CMK (cell line): ENCODE measurements around the gene MYLK.

Experiments used
- DNase-seq: peaks from one replicate; pipeline ENCODE4 v3.0.0-alpha.2; 2010; ENCODE audit warnings: low read depth

MYLK gene

DNA sequence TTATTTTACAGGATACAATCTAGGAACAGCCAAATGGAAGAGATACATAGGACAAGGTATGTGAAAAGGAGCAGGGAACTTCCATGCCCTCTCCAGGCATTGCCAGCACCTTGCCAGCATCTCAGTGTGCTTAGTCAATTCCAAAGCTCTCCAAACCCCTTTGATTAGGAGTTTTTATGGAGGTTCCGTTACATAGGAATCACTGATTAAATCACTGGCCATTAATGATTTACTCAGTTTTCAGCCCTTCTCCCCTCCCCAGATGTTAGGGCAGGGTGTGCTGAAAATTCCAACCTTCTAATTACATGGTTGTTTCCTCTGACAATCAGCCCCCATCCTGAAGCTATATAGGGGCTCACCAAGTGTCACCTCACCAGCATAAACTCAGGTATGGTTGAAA is 11.5 kb downstream of the MYLK start:
- no peak for DNase-seq

- no peak for DNase-seq
These were observed 12.2 kb downstream of the MYLK start for GRCh38 chr3:123871946-123872345.

DNA sequence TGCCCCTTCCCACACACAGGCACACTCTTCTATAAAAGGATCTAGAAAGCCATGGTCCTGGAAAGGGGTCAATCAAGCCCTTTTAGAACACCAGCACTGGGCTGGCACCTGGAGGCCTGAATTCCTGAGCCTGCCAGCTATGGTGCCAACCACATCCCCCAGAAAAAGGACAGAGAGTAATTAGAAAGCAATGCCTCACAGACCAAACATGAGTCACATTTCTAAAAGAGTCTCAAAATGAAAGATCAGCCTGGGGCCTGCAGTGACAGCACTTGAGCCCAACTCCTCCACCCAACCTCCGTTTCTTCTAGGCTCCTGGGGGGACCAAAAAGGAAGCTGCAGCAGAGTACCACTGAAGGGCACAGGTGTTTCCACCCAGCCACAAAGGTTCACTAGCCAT is 14.1 kb downstream of the MYLK start:
- DNase-seq, result no peak

DNA sequence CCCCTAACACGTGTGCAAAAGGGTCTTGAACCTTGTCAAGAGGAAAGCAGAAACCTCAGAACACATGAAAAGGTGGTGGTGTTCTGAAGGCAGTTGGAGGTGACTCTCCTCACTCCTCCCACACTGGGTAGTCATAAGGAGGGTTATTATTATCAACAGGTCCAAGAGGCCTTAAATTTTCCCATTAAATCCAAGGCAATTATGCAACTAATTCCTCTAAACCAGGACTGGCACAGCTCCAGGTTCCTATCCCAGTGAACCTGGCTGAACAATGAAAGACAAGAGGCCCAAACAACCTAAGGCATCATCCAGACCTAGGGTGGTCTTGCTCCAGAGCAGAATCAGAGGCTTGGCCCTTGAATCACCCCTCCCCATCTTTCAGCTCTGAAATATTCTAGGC is 15.0 kb downstream of the MYLK start:
- DNase-seq, result no peak

DNA sequence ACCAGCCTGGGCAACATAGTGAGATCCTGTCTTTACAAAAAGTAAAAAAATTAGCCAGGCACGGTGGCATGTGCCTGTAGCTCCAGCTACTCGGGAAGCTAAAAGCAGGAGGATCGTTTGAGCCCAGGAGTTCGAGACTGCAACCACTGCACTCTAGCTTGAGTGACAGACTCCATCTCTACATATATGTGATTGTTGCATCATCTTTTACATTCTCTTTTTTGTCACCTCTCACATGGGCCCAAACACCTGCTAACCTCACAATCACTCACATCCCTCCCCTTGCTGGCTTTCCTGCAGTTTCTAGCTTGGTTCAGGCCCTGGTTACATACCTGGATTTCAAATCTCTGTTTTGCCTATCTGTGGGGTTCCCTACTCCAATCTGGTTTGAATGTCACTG is 19.4 kb downstream of the MYLK start:
- DNase-seq, result no peak

GRCh38 chr3:123862152-123862551 is 22.0 kb downstream of the MYLK start:
- DNase-seq, result no peak

DNA sequence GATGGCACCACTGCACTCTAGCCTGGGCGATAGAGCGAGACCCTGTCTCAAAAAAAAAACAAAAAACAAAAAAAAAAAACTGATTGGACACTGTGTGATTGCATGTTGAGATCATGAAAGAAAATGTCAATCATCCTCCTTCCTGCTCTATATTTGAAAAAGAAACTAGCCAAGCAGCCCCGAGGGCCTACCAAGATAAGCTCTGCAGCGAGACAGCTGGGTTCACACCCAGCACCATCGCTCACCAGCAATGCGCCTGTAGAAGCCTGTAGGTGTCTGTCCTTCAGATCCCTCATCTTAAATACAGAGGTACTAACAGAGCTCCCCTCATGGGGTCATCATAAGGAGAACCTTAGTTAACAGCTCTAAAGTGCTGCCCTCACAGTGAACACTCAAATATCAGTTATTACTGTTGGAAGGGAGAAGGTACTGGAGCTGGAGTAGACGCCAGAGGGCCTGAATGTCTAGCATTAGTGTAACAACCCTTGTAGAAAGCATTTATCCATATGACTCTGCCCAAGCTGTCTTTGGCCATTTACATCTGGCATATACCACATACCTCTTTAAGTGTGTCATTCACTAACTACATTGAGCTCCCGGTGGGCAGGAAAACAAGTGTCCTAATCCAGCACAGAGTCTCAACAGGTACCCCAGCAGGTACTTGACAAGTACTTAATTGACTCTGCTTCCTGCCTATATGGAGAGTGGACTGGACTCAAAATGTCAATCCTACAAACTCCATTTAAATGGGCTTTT is 22.9 kb downstream of the MYLK start:
- DNase-seq, result no peak

DNA sequence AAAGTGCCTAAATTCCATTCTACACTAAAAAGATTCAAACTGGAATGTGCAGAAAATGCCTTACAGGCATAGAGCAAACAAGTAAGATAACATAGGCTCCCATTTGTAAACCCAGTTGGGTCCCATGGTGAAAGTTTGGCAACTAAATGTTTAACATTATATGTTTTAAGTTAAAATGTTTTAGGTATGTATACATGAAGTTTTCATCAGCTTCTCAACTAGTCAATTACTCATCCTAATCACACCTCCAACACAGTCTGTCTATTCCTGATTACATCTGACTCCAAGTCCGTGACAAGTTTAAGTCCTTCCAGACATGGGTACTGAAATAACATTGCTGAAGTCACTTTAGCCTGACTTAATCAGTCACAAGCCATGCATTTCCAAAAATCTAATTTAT is 25.0 kb downstream of the MYLK start:
- no peak for DNase-seq

DNA sequence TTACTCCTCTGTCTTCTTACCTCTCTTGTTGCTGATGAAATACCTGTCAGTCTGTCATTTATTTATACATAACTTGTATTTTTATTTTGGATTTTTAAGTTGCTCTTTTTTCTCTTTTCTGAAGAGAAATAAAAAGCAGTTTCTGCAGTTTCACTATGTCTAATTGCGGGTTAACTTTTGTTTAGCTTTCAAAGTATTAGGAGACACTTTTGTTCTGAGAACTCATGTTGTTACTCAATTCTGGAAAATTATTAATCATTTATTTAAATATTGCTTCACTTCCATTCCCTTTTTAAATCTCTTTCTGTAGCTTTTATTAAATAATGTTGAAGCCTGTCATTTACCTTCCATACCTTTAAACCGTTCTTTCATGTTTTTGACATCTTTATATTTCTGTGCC is 29.2 kb downstream of the MYLK start:
- DNase-seq, result no peak

GRCh38 chr3:123853686-123854372 is 30.3 kb downstream of the MYLK start:
- no peak for DNase-seq

DNA sequence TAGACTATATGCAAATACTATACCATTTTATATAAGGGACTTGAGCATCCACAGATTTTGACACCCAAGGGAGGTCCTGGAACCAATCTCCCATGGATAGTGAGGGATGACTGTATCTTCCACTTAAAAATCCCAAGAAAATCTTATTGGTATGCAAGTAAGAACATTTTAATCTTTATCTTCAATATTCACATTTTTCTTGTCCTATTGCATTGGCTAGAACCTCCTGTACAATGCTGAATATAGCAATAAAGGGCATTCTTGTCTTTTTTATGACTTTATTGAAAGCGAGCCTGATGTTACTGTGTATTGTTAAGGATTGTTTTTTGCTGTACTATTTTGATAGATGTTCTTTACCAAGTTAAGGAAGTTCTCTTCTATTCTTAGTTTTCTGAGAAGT is 36.9 kb downstream of the MYLK start:
- DNase-seq, result no peak

DNA sequence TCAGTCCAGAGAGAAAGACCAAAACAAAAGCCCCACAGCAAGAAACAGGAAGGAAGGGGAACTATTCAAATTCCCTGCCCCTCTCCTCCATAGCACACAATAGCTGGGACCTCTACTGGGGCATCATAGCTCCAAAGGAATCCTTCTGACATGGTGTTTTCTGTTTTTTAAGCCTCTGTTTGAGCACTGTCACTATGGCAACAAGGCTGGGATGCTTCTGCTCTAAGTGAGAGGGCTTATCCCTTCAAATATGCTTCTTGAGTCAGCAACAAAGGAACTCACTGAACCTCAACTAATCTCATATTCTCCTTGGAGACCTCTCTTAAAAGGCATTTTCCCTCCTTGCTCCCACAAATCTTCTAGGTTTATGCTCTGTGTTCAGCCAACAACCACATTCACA is 40.5 kb downstream of the MYLK start:
- DNase-seq, result no peak

DNA sequence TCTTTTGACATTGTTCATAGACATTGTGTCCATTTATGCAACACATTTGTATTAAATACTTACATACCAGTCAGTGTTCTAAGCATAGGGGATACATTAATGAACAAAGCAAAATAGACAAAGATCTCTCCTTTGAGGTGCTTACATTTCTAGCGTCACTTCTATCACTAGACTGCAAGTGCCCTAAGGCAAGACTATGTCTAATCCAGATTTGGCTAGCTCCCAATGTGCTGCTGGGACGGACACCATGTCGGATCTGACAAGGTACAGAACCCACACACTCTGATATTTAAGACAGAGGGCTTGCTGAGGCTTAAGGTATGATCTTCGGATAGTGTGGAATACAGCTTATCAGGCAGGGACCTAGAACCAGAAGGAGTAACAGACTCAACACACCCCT is 41.4 kb downstream of the MYLK start:
- DNase-seq, result no peak

DNA sequence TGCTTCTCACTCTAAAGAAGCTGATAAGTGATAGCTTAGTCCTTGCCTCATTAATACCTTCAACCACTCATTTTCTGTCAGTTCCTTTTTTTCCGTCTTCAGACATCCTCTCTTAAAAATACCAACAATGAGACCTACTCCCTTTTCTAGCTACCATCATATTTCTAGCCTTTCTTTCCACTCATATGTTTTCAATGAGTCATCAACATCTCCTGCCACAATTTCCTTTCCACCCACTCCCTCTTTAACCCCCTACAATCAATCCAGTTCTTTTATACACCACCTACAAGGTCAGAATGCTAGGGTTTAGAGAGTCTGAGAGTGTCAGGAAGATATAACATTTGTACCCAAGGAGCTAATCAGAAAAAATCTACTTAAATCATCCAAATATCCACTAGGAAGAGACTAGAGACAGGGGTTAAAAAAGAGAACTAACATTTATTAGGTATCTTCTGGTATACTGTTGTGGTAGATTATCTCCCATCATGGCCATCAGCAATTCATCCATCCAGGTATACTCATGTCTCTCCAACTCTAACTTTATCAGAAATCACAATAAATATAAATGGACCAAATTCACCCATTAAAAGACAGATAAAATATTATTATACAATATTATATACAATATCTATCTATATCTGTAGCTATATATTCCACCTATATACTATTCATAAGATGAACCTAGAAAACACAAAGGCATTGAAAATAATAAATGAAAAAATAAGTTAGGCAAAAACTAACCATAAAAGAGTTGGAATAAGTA is 42.5 kb downstream of the MYLK start:
- no peak for DNase-seq

DNA sequence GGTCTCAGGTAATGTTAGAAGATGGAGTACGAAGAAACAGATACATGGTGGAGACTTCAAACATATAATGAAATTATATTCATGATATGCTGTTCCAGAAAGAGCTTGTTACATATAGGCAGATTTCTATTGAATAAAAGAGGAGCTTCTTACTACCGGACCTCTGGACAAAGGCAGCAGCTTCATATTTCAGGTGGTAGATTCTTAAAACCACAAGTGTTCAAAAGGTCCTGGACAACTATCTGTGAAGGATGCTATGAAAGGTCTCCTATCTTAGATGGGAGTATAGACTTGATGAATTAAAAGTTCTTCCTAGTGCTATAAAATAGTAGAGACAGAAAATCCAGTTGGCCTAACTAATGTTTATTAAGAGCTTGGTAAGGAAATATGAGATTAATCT is 43.2 kb downstream of the MYLK start:
- no peak for DNase-seq

DNA sequence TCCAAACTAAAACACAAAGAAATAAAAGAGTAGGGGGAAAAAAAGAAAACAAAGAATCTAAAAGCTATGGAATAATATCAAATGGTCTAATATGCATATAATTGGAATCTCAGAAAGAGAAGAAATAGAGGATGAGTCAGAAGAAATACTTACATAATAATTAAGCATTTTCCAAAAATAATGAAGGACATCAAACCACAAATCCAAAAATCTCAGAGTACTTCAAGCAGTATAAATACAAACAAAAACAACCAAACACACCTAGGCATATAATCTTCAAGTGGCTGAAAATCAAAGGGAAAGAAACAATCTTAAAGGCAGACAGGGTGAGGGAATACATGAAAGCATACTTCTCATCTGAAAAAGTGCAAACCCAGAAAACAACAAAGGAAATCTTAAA is 46.3 kb downstream of the MYLK start:
- no peak for DNase-seq

DNA sequence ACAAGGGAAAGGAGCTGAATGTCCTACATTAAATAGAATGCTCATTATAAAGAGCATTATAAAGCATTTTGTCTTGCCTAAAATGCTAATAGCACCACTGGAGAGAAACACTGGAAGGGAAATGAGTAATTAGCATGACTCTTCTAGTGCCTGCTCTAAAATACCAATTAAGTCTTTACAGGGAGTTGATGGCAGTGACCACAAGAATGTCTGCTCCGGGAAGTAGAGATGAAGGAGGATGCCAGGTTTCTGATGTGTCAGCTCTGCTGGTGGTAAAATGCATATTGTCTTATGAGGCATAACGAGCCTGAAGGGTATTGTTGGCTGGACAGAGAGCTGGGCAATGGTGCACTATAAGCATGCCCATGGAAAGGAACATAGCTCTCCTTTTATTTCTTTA is 49.5 kb downstream of the MYLK start:
- no peak for DNase-seq

GRCh38 chr3:123833398-123833785 is 50.7 kb downstream of the MYLK start:
- DNase-seq, result no peak

GRCh38 chr3:123832692-123833397 is 51.3 kb downstream of the MYLK start:
- DNase-seq, result no peak

- DNase-seq, result no peak
These were observed 52.7 kb downstream of the MYLK start for GRCh38 chr3:123831420-123831819.

DNA sequence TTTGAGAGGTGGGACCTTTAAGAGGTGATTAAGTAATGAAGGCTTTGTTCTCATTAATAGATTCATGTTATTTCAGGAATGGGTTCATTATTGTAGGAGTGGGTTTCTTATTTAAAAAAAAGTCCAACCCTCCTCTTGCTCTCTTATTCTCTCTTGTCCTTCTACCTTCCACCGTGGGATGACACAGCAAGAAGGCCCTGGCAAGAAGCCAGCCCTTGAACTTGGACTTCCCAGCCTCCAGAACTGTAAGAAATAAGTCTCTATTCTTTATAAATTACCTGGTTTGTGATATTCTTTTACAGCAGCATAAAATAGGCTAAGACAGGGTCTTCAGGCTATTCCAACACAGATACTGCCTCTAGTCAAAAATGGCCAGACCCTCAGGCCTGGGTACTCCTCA is 62.2 kb downstream of the MYLK start:
- no peak for DNase-seq

GRCh38 chr3:123819949-123820348 is 64.2 kb downstream of the MYLK start:
- no peak for DNase-seq
